DOHH2 (cell line): Measurements from ENCODE around the gene FTO.

Experiments used
- H3F3A ChIP-seq: fragments of 200-600 bp; sonication (generic), shearing (Covaris generic); 2 replicates; pipeline ENCODE4 v1.6.0; 2016; ENCODE audit warnings: antibody characterized with exemption, mild to moderate bottlenecking; ENCODE audit not compliant: control insufficient read depth, insufficient read depth
- H3K27ac ChIP-seq: fragments of 200-600 bp; sonication (generic); 2 replicates; pipeline ENCODE4 v1.5.1; 2014; ENCODE audit warnings: low read depth, mild to moderate bottlenecking, low read length, moderate library complexity
- H3K27me3 ChIP-seq: fragments of 200-600 bp; sonication (generic); 2 replicates; pipeline ENCODE4 v1.6.1; 2014; ENCODE audit warnings: mild to moderate bottlenecking, low read length, mixed read lengths; ENCODE audit not compliant: control insufficient read depth
- H3K36me3 ChIP-seq: fragments of 200-600 bp; sonication (generic); 2 replicates; pipeline ENCODE4 v1.6.1; 2014; ENCODE audit warnings: mild to moderate bottlenecking, low read length, moderate library complexity, mixed read lengths; ENCODE audit not compliant: control insufficient read depth
- H3K4me1 ChIP-seq: fragments of 200-600 bp; sonication (generic); 2 replicates; pipeline ENCODE4 v1.6.1; 2014; ENCODE audit warnings: mild to moderate bottlenecking, low read length, mixed read lengths; ENCODE audit not compliant: control insufficient read depth
- H3K4me2 ChIP-seq: fragments of 200-600 bp; sonication (generic); 2 replicates; pipeline ENCODE4 v1.6.0; 2014; ENCODE audit warnings: mild to moderate bottlenecking, low read length, moderate library complexity
- H3K4me3 ChIP-seq: fragments of 200-600 bp; sonication (generic); 2 replicates; pipeline ENCODE4 v1.5.1; 2014; ENCODE audit warnings: mild to moderate bottlenecking, low read length, mixed read lengths
- H3K79me2 ChIP-seq: fragments of 200-600 bp; sonication (generic); 2 replicates; pipeline ENCODE4 v1.6.1; 2014; ENCODE audit warnings: mild to moderate bottlenecking, low read length, mixed read lengths; ENCODE audit not compliant: control insufficient read depth
- H3K9me2 ChIP-seq: fragments of 200-600 bp; sonication (generic); replicated peaks from 2 replicates; pipeline ENCODE4 v1.6.1; 2014; ENCODE audit warnings: mild to moderate bottlenecking, low read length, mixed read lengths; ENCODE audit not compliant: control insufficient read depth
- H3K9me3 ChIP-seq: fragments of 200-600 bp; sonication (generic); 2 replicates; pipeline ENCODE4 v1.6.1; 2014; ENCODE audit warnings: antibody characterized with exemption, low read length, mixed read lengths; ENCODE audit not compliant: control insufficient read depth, insufficient read depth
- H4K20me1 ChIP-seq: fragments of 200-600 bp; sonication (generic); 2 replicates; pipeline ENCODE4 v1.6.0; 2014; ENCODE audit warnings: low read depth, mild to moderate bottlenecking, antibody characterized with exemption, low read length, moderate library complexity; ENCODE audit not compliant: control insufficient read depth, insufficient read depth
- EZH2phosphoT487 ChIP-seq: fragments of 200-600 bp; sonication (generic); IDR thresholded peaks from 2 replicates; pipeline ENCODE4 v1.6.1; 2017; ENCODE audit warnings: borderline replicate concordance, mild to moderate bottlenecking, antibody characterized with exemption, low read length, moderate library complexity, mixed read lengths
- TF ChIP-seq, protein P1 (sequence below): fragments of 200-600 bp; sonication (generic); IDR thresholded peaks from one replicate; pipeline ENCODE4 v1.5.1; 2014; ENCODE audit warnings: antibody characterized with exemption, mild to moderate bottlenecking, low read depth, low read length; ENCODE audit not compliant: poor library complexity, severe bottlenecking

Gene FTO

DNA sequence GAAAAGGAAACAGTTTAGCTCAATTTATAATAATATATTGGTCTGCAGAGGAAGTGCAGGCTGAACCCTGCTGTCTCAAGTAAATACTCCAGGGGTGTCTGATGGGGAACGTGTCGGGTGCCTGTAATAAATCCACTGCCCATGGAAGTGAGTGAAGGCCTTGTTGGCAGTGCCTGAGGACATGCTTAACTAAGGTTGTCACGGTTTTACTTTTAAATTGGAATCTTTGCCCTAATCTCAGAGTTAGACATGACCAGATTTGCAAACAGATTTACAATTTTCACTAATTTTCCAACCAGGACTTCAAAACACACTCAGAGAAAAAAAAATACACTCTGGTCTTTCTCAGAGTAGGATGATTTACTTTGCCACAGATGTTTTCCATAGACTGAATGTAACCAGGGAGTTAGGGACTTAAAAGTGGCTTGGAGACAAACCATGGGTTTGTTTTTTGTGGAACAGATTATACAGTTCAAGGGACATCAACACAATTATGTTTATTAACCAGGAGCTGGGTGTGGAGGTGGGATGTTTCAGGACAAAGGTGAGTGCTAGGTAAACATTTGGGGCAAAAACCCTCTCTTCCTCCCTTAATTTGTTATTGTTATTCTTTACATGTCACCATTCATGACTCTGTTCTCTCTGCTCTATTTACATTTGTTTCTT lies 144.5 kb downstream of the FTO start:
- Histone ChIP-seq H3K9me3 (no peaks in the 10 kb centered on the region), H3K4me2 (no peak overlapping the region), H3K4me1 (peaks cover 10% of the 10 kb centered on the region), H3F3A (no peaks in the 10 kb centered on the region), H3K27ac (no peak overlapping the region), H3K9me2 (no peaks in the 10 kb centered on the region), H3K27me3 (no peaks in the 10 kb centered on the region), H4K20me1 (no peaks in the 10 kb centered on the region), H3K36me3 (no peaks in the 10 kb centered on the region), H3K79me2 (no peaks in the 10 kb centered on the region), H3K4me3 (no peak overlapping the region)
- TF ChIP-seq, protein P1, sequence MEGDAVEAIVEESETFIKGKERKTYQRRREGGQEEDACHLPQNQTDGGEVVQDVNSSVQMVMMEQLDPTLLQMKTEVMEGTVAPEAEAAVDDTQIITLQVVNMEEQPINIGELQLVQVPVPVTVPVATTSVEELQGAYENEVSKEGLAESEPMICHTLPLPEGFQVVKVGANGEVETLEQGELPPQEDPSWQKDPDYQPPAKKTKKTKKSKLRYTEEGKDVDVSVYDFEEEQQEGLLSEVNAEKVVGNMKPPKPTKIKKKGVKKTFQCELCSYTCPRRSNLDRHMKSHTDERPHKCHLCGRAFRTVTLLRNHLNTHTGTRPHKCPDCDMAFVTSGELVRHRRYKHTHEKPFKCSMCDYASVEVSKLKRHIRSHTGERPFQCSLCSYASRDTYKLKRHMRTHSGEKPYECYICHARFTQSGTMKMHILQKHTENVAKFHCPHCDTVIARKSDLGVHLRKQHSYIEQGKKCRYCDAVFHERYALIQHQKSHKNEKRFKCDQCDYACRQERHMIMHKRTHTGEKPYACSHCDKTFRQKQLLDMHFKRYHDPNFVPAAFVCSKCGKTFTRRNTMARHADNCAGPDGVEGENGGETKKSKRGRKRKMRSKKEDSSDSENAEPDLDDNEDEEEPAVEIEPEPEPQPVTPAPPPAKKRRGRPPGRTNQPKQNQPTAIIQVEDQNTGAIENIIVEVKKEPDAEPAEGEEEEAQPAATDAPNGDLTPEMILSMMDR: no peak
- no peak for TF ChIP-seq EZH2phosphoT487

DNA sequence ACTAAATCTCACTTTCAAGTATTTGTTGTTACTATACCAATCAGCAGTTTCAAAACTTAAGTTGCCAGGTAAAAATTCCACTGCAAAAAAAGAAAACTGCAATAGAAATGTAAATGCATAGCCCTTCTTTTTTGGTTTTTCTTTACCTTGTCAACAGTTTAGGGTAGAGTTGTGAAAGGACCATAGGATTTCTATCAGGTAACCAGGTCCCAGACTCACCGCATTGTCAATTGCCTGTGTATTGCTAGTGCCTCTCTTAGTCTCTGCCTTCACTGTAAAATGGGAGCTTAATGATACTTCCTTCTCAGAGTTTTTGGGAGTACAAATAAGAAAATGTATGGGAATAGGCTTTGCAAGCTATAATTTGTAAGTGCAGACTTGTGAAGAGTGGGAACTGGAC lies 145.0 kb downstream of the FTO start:
- Histone ChIP-seq H3K79me2 (no peaks in the 10 kb centered on the region), H3K4me3 (no peak overlapping the region), H3K9me3 (no peaks in the 10 kb centered on the region), H3K4me2 (no peak overlapping the region), H3K4me1 (peaks cover 10% of the 10 kb centered on the region), H3K9me2 (no peaks in the 10 kb centered on the region), H3K27me3 (no peaks in the 10 kb centered on the region), H3F3A (no peaks in the 10 kb centered on the region), H4K20me1 (no peaks in the 10 kb centered on the region), H3K36me3 (no peaks in the 10 kb centered on the region), H3K27ac (no peak overlapping the region)
- TF ChIP-seq, protein P1: no peak

DNA sequence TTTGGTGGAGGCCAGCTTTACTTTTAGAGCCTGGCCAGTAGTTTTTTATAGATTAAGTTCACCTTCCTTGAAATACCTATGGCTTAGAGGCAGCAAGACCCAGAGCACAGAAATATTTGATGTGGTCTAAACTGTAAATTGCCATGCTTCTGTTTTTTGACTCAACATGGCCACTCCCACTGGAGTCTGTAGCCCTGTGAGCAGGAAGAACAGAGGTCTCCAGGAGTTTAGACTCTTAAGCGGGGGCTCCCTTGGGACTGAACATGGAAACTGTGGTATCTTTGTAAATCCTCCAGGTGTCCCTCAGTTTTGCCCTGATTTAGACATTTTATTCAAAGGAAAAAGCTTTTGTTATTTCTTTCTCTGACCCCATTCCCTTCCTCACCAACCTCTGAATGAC lies 145.6 kb downstream of the FTO start:
- no peak overlapping the region for H3K4me3 ChIP-seq
- no peaks in the 10 kb centered on the region for H3F3A ChIP-seq
- no peaks in the 10 kb centered on the region for H3K9me3 ChIP-seq
- H3K36me3 ChIP-seq: no peaks in the 10 kb centered on the region
- H3K27me3 ChIP-seq: no peaks in the 10 kb centered on the region
- H3K27ac ChIP-seq: no peak overlapping the region
- H3K79me2 ChIP-seq: no peaks in the 10 kb centered on the region
- no peaks in the 10 kb centered on the region for H4K20me1 ChIP-seq
- peaks cover 10% of the 10 kb centered on the region for H3K4me1 ChIP-seq
- H3K4me2 ChIP-seq: no peak overlapping the region
- no peaks in the 10 kb centered on the region for H3K9me2 ChIP-seq
- TF ChIP-seq EZH2phosphoT487: no peak
- TF ChIP-seq, protein P1: no peak

DNA sequence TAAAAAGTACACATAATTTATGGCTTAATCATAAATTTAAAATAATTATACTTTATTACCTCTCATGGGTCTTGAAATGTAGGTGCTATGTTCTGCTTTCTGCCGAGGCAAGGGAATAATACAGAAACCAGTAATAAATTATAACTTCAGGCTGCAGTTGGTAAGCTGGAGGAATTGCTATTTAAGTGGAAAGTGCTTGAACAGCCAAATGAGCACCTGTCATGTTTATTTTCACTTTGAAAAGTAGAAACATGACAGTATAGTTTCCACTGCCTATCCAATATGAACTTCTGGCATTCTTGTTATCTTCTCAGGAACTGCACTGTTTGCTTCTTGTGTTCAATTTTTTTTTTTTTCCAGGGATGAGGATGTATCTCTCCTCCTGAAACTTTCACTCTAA lies 146.0 kb downstream of the FTO start:
- Histone ChIP-seq H4K20me1 (no peaks in the 10 kb centered on the region), H3K9me2 (no peaks in the 10 kb centered on the region), H3K4me1 (peaks cover 10% of the 10 kb centered on the region), H3F3A (no peaks in the 10 kb centered on the region), H3K27ac (no peak overlapping the region), H3K4me3 (no peak overlapping the region), H3K4me2 (no peak overlapping the region), H3K9me3 (no peaks in the 10 kb centered on the region), H3K27me3 (no peaks in the 10 kb centered on the region), H3K79me2 (no peaks in the 10 kb centered on the region), H3K36me3 (no peaks in the 10 kb centered on the region)
- no peak for TF ChIP-seq EZH2phosphoT487
- TF ChIP-seq, protein P1: no peak
